ENCODE measurements around the gene SMCP. TPM values are rescaled to one million over a fixed set of nuclear protein-coding genes. Genes with fewer than 3 reads are reported as not detected.

The SMCP gene
- total RNA-seq, 1 donor from 2014 or later = not detected

GRCh38 chr1:152886758-152887409 is 8.8 kb downstream of the SMCP start:
- DNase-seq = no peak

GRCh38 chr1:152888126-152888525 is 10.0 kb downstream of the SMCP start:
- DNase-seq = no peak

- no peak for DNase-seq
Measured at GRCh38 chr1:152899027-152899426, 20.9 kb downstream of the SMCP start.

- DNase-seq = no peak
Measured at GRCh38 chr1:152899883-152900282, 21.8 kb downstream of the SMCP start.

- no peak for DNase-seq
Measured at GRCh38 chr1:152901631-152902030, 23.5 kb downstream of the SMCP start.

GRCh38 chr1:152902636-152903035 is 24.5 kb downstream of the SMCP start:
- DNase-seq = no peak

- DNase-seq = no peak
Measured at GRCh38 chr1:152904688-152905440, 26.7 kb downstream of the SMCP start.

GRCh38 chr1:152906023-152906565 is 28.0 kb downstream of the SMCP start:
- no peak for DNase-seq

- no peak for DNase-seq
Measured at GRCh38 chr1:152907686-152908601, 29.8 kb downstream of the SMCP start, which contains the start of gene IVL. IVL (plus strand) TSS chr1:152908546; CDS start chr1:152909798, 1,252 bp downstream.

- DNase-seq = no peak
Measured at GRCh38 chr1:152909206-152909605, 31.1 kb downstream of the SMCP start.

- no peak for DNase-seq
Measured at GRCh38 chr1:152912471-152912870, 34.3 kb downstream of the SMCP start.

GRCh38 chr1:152912900-152913299 is 34.8 kb downstream of the SMCP start:
- no peak for DNase-seq

- DNase-seq = peak; percentile 1
Measured at GRCh38 chr1:152917794-152918193, 39.7 kb downstream of the SMCP start.

- no peak for DNase-seq
Measured at GRCh38 chr1:152919071-152919470, 40.9 kb downstream of the SMCP start.

- DNase-seq = no peak
Measured at GRCh38 chr1:152924191-152924590, 46.1 kb downstream of the SMCP start.

GRCh38 chr1:152926091-152926490 is 48.0 kb downstream of the SMCP start:
- DNase-seq = no peak

GRCh38 chr1:152928671-152929070 is 50.5 kb downstream of the SMCP start:
- no peak for DNase-seq

GRCh38 chr1:152932170-152932811 is 54.2 kb downstream of the SMCP start:
- no peak for DNase-seq

- no peak for DNase-seq
Measured at GRCh38 chr1:152933196-152933595, 55.1 kb downstream of the SMCP start.

Data from occipital lobe (tissue), 2 donors.